Ureter (tissue), 1 donor: ENCODE measurements around the gene IKBKE. TPM values are rescaled to one million over a fixed set of nuclear protein-coding genes. Genes with fewer than 3 reads are reported as not detected.

Experiments
- DNase-seq: peaks from one replicate; pipeline ENCODE4 v3.0.0-alpha.2; 2020; ENCODE audit warnings: low spot score
- total RNA-seq: library from RNA; stranded (reverse); gene quantifications from one replicate; pipeline ENCODE4 v1.2.4, GENCODE V29; 2023
- donor health status: DM: yes; HTN: yes; CAD: no.

Gene IKBKE
- total RNA-seq, 1 donor from 2014 or later: 12.5 TPM

- DNase-seq: no peak
Observed at GRCh38 chr1:206495493-206496046, 25.3 kb downstream of the IKBKE start.

DNA sequence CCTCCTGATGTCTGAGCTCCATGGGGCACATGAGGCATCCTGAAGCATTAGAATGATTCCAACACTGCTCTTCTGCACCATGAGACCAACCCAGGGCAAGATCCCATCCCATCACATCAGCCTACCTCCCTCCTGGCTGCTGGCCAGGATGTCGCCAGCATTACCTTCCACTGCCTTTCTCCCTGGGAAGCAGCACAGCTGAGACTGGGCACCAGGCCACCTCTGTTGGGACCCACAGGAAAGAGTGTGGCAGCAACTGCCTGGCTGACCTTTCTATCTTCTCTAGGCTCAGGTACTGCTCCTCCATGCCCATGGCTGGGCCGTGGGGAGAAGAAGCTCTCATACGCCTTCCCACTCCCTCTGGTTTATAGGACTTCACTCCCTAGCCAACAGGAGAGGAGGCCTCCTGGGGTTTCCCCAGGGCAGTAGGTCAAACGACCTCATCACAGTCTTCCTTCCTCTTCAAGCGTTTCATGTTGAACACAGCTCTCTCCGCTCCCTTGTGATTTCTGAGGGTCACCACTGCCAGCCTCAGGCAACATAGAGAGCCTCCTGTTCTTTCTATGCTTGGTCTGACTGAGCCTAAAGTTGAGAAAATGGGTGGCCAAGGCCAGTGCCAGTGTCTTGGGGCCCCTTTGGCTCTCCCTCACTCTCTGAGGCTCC, 26.0 kb downstream of the IKBKE start:
- DNase-seq: no peak

- no peak for DNase-seq
Observed at GRCh38 chr1:206497363-206497762, 27.1 kb downstream of the IKBKE start.

DNA sequence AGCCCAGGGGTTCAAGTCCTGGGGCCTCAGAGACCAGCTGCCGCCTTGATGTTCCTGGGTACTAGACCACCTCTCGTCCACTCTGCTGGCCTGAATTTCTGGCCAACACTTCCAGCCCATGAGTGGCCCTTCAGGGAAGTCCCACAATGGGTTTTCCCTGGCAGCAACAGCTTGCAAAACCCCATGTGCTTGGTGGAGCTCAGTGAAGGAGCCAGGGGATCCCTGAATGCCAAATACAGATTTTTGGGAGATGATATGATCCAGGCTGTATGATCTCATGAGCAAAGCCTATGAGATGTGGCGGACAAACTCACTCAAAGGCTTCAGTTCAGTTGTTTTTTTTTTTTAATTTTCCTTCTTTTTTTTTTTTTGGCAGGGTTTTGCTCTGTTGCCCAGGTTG, 27.5 kb downstream of the IKBKE start:
- no peak for DNase-seq

- DNase-seq: no peak
Observed at GRCh38 chr1:206498685-206499084, 28.4 kb downstream of the IKBKE start.

GRCh38 chr1:206500046-206500445, 29.8 kb downstream of the IKBKE start:
- DNase-seq: no peak

DNA sequence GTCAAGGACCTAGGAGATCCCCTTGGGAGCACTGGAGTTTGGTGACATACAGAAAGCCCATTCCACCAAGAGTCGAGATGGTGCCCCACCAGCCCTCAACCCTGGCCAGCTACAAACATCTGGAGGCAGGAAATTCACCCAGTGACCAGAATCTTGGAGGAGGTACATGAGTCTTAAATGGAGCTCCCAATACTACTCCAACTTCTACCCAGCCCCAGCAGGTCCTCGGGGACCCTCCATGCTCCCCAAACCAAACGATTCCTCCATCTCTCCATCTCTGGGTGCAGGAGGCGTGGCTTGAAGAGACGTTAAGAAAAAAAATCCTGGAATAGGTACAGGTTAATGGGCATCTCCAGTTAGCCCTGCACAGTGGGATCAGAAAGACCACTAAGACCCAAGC, 31.6 kb downstream of the IKBKE start:
- no peak for DNase-seq

GRCh38 chr1:206502403-206502802, 32.1 kb downstream of the IKBKE start:
- DNase-seq: no peak

- no peak for DNase-seq
Observed at GRCh38 chr1:206502812-206503211, 32.5 kb downstream of the IKBKE start.

DNA sequence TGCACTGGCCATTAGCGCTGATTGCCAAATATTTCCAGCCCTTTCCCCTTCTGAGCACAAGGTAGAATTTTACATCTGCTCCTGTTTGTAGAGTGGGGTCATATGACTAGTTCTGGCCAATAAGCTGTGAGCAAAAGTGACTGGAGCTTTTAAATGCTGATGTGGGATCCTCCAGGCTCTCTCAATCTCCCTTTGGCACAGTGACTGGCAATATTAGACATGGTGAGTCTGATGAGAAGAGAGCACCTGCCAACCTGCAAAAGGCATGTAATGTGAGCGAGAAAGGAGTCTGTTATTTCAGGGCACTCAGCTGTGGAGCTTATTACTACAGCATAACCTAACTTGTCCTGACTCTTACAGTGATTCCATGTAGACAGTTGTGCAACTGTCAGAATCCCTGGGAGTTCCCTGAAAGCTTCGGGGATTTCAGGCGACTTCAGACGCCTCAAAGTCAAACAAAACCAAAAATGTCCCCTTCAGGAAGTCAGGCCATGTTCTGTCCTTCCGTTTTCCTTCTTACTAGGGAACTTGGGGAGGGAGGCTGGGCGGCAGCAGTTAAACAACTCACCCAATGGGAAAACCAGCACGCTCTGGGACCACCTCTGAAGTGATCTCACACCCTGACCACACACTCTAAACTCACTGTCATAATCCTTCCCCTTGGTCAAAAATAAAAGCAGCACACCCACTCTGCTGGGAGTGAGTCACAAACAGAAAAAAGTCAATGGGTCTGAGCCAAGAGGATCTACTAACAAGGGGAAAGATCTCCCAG, 33.5 kb downstream of the IKBKE start:
- peak; percentile 69 for DNase-seq

GRCh38 chr1:206504363-206504713, 34.1 kb downstream of the IKBKE start:
- no peak for DNase-seq

- DNase-seq: no peak
Observed at GRCh38 chr1:206505702-206506355, 35.6 kb downstream of the IKBKE start.

GRCh38 chr1:206506405-206507283, 36.4 kb downstream of the IKBKE start:
- no peak for DNase-seq

DNA sequence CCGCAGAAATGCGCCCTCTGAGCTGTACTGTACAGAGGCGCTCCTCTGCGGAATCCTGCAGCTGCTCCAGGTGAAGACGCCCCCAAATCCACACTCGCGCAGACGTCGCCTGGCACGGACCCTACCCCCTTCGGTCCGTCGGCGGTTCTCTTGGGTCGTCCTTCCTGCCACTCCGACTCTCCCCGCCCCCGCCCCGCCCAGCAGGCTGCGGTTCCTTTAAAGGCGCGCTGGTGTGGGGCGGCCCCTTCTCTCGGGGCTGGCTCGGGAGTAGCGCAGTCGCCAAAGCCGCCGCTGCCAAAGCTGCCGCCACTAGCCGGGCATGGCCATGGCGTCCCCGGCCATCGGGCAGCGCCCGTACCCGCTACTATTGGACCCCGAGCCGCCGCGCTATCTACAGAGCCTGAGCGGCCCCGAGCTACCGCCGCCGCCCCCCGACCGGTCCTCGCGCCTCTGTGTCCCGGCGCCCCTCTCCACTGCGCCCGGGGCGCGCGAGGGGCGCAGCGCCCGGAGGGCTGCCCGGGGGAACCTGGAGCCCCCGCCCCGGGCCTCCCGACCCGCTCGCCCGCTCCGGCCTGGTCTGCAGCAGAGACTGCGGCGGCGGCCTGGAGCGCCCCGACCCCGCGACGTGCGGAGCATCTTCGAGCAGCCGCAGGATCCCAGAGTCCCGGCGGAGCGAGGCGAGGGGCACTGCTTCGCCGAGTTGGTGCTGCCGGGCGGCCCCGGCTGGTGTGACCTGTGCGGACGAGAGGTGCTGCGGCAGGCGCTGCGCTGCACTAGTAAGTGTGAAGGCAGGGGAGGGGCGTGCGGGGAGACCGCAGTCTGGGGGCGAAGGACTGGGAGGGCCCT, 37.2 kb downstream of the IKBKE start, which contains the start of gene RASSF5:
TSS of gene RASSF5 (plus strand) at position 248 of the 846 bp plus-strand sequence. CDS start at position 320, 72 bp downstream.
- DNase-seq: peak; percentile 93

DNA sequence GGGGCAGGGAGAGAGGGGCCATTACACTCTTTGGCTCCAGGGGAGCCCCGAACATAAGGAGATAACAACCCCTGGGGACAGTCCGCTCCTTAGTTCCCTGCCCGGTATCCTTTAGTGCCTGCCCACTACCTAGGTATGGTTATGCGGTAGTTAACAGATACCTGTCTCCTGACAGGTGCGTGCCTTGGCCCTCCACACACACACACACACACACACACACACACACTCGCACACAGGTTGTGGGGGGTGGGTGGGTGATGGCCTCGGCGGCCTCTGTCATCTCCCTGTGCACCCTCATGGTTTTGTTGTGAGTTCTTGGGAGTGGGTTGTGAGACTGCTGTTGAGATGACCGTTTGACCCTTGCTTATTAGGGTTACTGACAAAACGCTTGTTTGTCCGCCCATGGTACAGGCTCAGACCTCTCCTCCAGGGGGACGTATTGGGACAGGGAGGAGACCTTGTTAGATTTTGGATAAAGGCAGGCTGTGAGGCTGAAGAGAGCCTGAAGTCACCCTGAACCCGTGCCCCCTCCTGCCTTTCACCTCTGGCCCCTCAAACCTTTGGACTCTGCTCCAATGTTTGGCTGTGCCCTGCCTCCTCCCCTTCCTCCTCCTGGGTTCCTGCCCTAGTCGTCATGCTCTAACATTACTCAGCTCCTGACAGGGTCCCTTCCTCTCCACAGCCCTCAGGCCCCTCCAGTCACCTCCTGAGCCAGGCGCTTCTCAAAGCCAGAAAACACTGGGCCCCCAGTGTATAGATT, 38.0 kb downstream of the IKBKE start:
- DNase-seq: no peak

DNA sequence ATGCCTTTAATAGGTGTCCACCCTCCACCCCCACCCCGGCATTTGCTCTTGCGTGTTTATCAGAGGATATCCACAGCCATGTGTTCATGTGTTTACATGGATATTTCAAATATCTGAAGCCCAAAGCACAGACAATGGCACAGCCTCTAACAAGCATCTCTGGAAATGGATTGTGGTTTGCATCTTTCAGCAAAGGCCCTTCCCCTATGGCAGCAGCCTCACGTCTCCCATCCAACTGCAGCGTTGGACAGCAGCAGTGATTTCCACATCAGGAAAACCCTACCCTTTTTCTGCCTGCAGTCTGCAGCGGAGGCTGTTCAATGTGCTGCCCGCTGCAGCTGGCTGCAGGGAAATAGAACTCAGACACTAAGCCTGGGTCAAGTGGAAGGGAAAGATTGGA, 38.7 kb downstream of the IKBKE start:
- DNase-seq: no peak

DNA sequence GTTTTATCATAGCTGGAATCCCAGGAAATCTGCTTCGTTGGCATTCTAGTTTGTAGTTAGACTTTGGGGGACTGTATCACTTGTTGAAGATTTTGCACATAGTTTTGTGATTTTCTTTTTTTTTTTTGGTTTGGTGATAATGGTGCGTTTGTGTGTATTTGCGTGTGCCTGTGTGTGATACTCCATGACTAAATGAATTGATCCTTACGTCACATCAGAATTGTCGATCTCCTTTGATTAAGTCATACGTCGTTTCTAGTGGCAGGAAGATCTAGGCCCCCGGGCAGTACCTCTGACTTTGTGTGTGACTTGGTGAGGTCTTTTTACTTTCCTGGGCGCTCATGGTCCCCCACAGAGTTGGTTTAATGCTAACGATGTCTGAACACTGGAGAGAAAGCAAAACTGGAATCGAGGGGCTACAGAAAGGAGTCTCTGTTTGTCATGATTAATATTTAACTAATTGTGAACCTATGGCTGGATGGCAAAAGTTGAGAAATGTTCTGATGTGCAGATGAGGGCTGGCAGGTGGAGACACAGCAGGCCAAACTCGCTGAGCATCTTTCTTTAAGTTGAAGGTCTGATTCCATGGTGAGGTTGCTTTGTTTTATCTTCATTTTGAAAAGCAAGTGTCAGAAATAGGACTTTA, 39.5 kb downstream of the IKBKE start:
- DNase-seq: no peak

GRCh38 chr1:206510371-206510770, 40.1 kb downstream of the IKBKE start:
- DNase-seq: no peak

GRCh38 chr1:206511362-206512057, 41.2 kb downstream of the IKBKE start:
- DNase-seq: no peak
